ENCODE results near the gene WDR70. TPM values are rescaled to one million over a fixed set of nuclear protein-coding genes. Genes with fewer than 3 reads are reported as not detected.
"Not testable (repeated sequence)": the region's sequence is repeated elsewhere in the genome, so short reads cannot be mapped to it uniquely, and the experiment has no call there.

The WDR70 gene
- total RNA-seq, 1 experiment from 2014 or later = 12.0 TPM

DNA sequence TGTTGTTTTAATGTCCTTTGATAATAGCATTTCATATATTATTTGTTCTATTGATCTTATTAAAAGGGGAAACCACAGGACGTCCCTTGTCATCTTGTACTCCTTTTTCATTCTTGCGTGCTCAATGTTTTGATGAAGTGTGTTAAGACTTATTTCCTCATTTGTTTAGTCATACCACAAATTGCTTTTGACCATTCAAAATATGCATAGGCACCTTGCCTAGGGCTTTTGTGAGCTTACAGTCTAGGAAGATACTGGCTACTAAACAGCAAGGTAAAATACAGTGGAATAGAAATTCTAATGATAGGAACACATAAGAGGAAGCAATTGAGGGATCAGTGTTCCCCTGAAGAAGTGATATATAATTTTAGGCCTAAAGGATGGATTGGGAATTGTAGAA, 190.3 kb downstream of the WDR70 start:
- no peak for DNase-seq (ENCODE audit: low spot score)

DNA sequence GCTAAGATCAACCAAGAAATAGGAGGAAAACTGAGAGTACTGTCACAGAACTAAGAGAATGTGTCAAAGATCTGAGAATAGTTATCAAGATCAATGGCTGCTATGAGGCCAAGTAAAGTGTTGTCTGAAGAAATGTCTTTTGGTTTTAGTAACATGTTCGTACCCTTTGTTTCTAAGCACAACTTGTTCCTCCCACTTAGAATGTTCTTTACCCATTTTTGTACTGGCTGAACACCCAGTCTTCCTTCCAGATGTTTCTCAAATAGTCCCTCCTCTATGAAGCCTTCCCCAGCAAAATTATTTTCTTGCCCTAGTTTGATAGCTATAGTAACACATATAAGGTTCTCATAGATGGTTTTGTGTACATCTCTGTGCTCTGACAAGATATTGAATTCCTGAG, 191.5 kb downstream of the WDR70 start:
- DNase-seq (ENCODE audit: low spot score) = no peak

DNA sequence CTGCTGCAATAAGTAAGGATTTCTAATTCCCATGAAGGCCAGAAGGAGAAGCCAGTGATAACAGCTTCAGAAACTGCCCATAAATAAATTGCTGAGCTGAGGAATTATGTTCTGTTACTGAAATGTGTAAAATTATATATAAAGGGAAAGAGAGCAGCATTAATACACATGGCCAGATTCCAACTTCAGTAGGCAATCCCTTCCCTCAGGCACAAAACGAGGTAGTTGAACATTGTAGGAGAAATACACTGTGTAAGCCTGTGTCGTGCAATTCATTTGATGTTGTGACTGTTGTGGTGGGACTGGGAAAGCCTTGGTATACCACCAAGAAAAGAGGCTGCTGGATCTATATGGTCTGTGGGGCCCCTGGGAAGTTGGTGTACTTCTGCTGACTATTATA, 192.9 kb downstream of the WDR70 start:
- DNase-seq (ENCODE audit: low spot score) = no peak

DNA sequence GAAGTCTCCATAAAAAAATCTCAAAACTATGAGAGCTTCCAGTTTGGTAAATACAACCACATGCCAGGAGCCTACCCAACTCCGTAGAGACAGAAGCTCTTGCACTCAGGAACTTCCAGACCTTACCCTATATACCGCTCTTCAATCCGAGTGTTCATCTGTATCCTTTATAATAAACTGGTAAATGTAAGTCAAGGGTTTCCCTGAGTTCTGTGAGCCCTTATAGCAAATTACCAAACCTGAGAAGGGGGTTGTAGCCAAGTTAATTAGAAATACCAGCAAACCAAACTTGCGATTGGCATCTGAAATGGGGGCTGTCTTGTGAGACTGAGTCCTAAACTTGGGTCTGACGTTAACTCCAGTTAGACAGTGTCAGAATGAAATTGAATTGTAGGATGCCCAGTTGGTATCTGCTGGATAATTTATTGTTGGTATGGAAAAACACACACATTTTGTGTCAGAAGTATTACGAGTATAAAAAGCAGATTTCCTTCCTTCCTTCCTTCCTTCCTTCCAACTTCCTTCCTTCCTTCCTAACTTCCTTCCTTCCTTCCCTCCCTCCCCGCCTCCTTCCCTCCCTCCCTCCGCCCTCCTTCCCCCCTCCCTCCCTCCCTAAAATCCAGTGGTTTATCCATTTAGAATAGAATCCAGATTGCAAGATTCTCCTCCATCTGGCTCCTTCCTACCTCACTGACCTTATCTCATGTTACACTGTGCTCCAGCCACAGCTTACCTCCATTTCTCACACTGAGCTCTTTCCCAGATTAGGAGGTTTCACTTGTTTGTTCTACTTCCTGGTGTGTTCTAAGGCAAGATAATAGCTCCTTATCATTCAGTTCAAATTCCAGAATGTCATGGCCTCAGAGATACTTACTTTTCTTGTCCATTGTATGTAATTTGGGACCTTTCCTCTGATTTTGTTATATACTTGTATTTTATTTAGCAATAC, 196.7 kb downstream of the WDR70 start:
- DNase-seq (ENCODE audit: low spot score) = no peak

DNA sequence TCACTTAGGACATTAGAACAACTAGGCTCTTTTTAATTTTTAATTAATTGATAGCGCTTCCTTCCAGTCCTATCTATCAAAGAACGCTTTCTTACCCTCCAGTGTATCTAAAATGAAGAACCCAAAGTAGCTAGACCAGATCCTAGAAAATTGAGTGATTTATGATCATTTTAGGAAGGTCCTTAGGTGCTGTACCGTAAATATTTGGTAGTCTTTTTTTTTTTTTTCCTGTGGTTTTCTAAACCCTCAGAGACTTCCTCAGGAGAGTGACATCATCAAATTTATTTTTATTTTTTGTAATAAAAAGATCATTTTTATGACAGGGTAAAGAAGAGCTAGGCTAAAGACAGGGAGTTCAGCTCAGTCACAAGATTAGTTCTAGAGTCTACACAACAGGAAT, 197.4 kb downstream of the WDR70 start:
- DNase-seq (ENCODE audit: low spot score) = no peak

DNA sequence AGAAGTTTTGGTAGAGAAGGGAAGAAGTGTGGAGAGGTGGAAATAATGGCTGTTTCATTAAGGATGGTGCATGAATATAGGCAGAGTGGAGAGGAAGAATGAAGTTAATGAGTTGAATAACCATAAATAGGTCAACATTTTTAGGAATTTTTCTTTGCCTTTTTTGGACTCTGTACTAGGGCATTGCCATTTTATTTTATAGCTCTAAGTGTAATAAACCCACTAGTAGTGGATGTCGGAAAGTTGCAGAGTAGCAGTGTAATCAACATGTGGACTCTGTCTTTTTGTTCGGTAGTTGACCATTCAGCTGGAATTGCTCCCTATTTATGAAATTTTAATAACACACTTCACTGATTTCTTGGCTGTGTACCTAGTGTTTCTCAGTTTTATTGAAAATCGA, 199.1 kb downstream of the WDR70 start:
- no peak for DNase-seq (ENCODE audit: low spot score)

DNA sequence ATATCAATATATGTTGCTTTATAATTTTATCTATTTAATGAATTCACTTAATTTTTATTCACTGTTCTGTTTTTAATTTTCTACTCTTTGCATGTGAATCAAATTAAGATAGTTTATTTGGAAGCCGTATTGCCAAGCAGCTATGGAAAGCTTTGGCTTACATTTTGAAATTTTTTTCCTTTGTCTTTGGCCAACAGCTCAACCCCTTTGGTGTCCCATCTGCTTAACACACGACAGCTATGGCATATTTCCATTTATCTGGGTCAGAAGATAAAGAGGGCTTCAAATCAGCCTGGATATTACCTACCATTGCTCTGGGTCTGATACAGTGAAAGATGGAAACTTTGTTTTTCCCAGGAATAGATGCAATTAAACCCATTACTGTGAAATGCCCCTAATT, 201.0 kb downstream of the WDR70 start:
- DNase-seq (ENCODE audit: low spot score) = no peak

DNA sequence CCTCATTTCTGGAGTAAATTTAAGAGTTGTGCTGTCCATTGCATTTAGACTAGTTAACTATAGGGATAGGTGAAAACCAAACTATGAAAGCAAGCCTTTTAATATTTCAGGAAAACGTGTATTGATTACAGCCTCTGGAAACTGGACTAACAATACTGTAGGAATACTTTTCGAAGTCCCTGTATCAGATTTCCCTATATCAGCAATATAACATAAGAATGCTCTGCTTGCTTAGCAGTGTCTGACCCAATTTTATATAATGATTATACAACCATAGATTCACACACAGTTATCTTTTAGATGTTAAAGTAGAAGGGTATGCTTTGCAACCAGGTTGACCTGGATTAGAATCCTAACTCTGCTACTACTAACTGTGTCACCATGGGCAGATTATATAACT, 203.1 kb downstream of the WDR70 start:
- no peak for DNase-seq (ENCODE audit: low spot score)

DNA sequence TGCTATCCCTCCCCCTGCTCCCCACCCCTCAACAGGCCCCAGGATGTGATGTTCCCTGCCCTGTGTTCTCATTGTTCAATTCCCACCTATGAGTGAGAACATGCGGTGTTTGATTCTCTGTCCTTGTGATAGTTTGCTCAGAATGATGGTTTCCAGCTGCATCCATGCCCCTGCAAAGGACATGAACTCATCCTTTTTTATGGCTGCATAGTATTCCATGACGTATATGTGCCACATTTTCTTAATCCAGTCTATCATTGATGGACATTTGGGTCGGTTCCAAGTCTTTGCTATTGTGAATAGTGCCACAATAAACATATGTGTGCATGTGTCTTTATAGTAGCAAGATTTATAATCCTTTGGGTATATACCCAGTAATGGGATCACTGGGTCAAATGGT, 214.2 kb downstream of the WDR70 start:
- DNase-seq (ENCODE audit: low spot score) = not testable (repeated sequence)

DNA sequence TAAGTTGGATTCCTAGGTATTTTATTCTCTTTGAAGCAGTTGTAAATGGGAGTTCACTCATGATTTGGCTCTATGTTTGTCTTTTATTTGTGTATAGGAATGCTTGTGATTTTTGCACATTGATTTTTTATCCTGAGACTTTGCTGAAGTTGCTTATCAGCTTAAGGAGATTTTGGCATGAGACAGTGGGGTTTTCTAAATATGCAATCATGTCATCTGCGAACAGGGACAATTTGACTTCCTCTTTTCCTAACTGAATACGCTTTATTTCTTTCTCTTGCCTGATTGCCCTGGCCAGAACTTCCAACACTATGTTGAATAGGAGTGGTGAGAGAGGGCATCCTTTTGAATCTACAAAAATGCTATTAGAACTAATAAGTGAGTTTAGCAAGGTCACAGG, 215.7 kb downstream of the WDR70 start:
- DNase-seq (ENCODE audit: low spot score) = not testable (repeated sequence)

DNA sequence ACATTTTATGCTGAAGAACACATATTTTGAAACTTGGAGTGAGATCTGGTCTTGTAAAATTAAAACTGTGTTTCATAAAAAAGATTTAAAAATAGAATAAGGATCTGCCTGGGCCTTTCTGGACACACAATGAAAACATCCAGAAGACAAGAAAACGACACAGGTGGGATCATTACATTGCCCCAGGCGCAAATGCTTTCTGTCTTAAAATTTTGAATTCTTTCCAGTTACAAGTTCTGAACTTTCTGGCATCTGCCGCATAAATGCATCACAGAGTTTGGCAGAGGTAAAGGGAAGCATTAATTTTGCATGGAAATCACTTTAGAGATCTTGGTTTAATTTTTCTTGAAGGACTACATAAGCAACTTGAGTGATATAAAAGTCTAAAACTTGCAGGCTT, 219.6 kb downstream of the WDR70 start:
- no peak for DNase-seq (ENCODE audit: low spot score)

DNA sequence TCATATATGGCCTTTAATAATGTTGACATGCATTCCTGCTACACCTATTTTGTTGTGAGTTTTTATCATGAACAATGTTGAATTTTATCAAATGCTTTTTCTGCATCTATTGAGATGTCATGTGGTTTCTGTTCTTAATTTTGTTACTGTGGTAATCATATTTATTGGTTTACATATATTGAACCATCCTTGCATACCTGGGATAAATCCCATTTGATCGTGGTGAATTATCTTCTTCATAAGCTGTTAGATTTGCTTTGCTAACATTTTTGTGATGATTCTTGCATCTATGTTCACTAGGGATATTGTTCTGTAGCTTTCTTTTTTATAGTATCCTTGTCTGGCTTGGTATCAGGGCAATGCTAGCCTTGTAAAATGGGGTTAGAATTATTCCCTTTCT, 222.0 kb downstream of the WDR70 start:
- DNase-seq (ENCODE audit: low spot score) = no peak

DNA sequence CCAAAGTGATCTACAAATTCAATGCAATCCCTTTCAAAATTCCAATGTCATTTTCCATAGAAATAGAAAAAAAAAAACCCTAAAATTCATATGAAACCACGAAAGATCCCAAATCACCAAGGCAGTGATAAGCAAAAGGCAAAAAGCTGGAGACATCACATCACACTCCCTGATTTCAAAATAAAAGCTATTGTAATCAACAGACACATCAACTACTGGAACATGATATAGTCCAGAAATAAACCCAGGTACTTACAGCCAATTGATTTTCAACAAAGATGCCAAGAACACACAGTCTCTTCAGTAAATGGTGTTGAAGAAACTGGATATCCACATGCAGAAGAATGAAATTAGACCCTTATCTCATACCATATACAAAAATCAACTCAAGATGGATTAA, 224.0 kb downstream of the WDR70 start:
- DNase-seq (ENCODE audit: low spot score) = no peak

DNA sequence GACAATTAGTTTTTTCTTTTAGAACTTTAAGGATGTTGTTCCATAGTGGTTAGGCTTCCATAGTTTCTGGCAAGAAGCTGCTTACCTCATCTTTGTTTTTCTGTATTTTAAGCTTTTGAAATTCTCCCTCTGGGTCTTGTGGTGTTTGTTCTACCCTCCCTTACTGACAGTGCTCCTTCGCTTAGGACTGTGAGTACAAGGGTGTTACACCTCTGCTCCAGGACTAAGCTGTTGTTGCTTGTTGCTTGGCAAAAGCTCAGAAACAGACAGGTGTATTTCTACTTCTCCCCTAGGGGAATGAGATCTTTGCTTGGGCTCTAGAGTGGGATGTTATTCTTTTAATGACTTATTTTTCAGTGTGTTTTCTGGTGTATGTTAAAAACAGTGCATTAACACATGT, 225.2 kb downstream of the WDR70 start:
- DNase-seq (ENCODE audit: low spot score) = no peak

DNA sequence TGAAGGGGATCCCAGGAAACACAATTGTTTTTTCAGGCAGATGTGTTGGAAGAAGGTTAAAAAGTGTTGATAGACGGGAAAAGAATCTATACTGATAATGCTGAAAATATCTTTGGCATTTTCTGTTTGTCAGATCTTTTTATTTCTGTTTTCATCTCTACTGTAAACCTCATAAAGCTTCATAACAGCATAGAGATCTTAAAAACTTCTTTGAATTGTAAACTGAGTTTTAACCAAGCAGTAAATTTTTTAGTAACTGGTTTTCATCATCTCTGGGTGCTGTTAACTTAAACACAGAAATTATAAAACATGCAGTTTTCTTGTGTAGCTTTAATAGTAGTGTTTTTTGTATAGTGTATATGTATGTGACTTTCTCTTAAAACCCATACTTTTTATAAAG, 227.0 kb downstream of the WDR70 start:
- DNase-seq (ENCODE audit: low spot score) = no peak

DNA sequence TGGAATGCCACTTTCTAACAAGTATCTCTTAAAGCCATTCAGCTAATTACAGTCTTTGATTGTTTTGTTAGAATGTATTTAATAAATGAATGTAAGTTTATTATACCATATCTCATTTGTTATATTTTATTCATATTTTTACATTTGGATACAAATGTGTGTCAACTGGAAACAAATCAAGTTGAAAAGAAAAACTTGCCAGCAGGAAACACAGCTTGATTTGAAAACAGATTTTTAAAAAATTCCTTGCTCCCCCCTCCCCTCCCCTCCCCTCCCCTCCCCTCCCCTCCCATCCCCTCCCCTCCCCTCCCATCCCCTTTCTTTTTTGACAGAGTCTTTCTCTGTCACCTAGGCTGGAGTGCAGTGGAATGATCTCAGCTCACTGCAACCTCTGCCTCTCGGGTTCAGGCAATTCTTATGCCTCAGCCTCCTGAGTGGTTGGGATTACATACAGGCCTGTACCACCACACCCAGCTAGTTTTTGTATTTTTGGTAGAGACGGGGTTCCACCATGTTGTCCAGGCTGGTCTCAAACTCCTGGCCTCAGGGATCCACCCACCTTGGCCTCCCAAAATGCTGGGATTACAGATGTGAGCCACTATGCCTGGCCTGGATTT, 227.6 kb downstream of the WDR70 start:
- no peak for DNase-seq (ENCODE audit: low spot score)

DNA sequence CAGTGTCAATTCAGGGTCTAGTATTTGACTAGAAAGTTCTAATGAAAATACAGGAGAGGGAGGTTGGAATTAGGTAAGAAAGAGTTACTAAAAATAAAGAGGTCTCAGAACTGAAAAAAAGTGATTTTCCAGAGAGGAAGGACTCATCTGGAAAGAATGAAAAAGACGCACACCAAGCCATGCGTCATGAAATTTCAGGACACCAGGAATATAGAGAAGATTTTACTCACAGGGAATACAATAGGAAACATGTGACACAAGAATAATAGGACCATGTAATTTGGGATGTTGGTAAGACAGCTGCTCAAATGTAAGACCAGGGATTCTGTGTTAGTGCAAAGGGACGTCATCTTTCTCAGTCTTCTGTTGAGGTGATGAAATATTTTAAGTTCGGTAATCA, 236.1 kb downstream of the WDR70 start:
- no peak for DNase-seq (ENCODE audit: low spot score)

DNA sequence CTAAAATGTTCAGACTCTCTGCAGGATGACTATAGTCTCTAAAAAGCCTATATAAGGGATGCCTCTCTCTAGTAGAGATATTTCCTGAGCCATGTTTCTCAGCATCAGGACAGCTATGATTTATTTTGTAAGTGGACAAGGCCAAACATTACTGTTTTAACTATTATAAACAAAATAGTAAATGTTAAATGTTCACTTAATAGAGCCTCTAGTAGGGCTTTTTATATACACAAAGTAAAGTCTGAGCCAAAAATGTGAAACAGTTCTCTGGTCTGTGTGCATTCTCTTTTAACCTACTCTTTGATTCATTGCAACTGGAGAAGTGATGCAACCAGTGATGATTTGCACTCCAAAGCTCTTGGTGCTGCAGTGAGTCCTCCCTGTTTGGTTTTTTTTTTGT, 240.2 kb downstream of the WDR70 start:
- no peak for DNase-seq (ENCODE audit: low spot score)

DNA sequence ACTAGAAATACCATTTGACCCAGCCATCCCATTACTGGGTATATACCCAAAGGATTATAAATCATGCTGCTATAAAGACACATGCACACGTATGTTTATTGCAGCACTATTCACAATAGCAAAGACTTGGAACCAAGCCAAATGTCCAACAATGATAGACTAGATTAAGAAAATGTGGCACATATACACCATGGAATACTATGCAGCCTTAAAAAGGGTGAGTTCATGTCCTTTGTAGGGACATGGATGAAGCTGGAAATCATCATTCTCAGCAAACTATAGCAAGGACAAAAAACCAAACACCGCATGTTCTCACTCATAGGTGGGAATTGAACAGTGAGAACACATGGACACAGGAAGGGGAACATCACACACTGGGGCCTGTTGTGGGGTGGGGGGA, 243.2 kb downstream of the WDR70 start:
- DNase-seq (ENCODE audit: low spot score) = not testable (repeated sequence)

DNA sequence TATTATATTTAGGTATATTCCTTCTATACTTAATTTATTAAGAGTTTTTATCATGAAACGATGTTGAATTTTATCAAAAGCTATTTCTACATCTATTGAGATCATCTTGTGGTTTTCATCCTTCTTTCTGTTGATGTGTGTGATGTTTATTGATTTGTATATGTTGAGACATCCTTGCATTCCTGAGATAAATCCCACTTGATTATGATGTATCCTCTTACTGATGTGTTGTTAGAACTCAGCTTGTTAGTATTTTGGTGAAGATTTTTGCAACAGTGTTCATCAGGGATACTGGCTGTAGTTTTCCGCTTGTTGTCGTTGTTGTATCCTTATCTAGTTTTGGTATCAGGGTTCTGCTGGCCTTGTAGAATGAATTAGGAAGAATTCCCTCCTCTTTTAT, 247.1 kb downstream of the WDR70 start:
- DNase-seq (ENCODE audit: low spot score) = no peak

DNA sequence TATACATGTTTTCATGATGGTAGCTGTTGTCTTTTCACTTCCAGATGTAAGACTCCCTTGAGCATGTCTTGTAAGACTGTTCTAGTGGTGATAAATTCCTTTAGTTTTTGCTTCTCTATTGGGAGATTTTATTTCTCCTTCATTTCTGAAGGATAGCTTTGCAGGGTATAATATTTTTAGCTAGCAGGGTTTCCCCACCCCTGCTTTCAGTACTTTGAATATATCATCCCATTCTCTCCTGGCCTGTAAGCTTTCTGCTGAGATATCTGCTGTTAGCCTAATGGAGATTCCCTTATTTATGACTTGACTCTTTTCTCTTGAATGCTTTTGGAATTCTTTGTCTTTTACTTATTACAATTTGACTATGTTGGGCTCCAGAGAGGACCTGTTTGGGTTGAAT, 249.8 kb downstream of the WDR70 start:
- DNase-seq (ENCODE audit: low spot score) = no peak

DNA sequence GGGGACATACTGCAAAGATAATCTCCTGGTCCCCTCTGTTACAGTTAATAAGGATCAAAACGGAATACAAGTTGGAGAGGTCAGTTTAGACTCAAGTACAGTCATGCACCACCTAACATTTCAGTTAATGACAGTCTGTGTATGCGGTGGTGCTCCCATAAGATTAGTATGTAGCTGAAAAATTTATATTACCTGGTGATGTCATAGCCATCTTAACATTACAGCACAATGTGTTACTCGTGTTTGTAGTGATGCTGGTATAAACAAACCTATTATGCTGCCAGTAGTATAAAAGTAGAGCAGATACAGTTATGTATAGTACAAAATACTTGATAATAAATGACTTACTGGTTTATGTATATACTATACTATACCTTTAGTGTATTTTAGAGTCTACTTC, 252.8 kb downstream of the WDR70 start:
- no peak for DNase-seq (ENCODE audit: low spot score)

DNA sequence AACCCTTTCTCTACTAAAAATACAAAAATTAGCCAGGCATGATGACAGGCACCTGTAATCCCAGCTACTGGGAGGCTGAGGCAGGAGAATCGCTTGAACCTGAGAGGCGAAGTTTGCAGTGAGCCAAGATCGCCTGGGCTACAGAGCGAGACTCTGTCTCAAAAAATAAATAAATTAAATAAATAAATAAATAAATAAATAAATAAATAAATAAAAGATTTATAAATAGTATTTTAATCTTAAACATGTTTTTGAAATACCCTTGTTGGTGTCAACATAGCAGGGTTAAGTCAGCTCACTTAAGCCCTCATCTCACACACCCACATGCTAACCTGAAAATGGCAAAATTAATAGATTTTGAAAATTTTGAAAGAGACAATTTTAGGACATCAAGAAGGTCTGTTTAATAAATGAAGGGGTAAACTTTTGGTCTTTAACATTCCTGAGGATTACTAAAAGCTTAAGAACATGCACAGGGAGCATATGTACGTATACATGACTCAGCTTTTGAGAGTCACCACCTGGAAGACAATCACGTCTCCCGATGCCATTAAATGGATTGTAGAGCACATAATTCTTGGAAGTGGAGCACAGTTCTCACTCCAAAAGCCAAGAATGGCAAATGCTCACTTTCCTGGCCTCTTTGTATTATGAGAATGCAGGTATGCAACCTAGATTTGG, 258.2 kb downstream of the WDR70 start:
- no peak for DNase-seq (ENCODE audit: low spot score)
